Measurements from ENCODE around the gene MTERF4.

DNA sequence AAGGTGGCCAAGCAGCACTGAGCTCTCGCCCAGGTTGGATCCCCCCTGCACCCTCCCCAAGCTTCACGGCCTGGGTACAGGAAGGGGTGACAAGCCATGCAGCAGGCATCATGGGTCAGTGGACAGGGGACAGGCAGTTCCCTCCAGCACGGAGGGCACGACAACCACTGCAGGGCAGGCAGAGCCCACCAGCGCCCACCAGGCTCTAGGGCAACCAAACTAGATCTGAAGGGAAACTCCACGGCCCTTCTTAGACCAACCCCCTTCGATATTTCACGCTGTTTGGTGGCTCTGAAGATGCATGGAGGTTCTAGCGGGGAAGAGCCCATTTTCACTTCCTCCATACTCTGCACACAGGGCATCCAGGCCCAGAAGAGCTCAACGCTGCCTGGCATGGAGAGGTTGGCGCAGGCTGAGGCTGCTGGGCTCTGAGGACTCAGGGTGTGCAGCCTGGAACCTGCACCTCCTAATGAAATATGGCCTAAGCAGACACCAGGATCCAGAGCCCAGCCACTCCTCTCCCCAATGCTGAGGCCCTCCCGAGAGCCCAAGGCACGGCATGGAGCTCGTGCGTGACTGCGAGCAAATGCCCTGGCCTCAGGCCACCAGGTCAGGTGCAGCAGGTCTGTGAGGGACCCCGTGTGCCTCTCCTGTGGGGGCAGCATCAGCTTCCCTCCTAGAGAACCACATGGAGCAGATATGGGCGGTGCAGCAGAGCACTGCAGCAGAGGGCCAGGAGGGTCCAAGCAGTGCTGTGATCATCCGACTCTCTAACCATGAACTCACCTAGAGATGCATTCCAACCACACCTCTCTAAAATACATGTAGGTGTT, 8.7 kb upstream of the MTERF4 start:
- TF ChIP-seq, protein P1, sequence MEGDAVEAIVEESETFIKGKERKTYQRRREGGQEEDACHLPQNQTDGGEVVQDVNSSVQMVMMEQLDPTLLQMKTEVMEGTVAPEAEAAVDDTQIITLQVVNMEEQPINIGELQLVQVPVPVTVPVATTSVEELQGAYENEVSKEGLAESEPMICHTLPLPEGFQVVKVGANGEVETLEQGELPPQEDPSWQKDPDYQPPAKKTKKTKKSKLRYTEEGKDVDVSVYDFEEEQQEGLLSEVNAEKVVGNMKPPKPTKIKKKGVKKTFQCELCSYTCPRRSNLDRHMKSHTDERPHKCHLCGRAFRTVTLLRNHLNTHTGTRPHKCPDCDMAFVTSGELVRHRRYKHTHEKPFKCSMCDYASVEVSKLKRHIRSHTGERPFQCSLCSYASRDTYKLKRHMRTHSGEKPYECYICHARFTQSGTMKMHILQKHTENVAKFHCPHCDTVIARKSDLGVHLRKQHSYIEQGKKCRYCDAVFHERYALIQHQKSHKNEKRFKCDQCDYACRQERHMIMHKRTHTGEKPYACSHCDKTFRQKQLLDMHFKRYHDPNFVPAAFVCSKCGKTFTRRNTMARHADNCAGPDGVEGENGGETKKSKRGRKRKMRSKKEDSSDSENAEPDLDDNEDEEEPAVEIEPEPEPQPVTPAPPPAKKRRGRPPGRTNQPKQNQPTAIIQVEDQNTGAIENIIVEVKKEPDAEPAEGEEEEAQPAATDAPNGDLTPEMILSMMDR (IDR thresholded peaks at IDR 0.05): no peak
- TF ChIP-seq POLR2A (IDR thresholded peaks at IDR 0.05): no peak
